Mucosa of gallbladder (tissue), 1 donor: ENCODE data around the gene ADARB1. TPM values are rescaled to one million over a fixed set of nuclear protein-coding genes. Genes with fewer than 3 reads are reported as not detected.

ENCODE experiments used
- DNase-seq: peaks from one replicate; pipeline ENCODE4 v3.0.0-alpha.2; 2020; ENCODE audit warnings: low spot score
- total RNA-seq: library from RNA; stranded (reverse); gene quantifications from one replicate; pipeline ENCODE4 v1.2.1, GENCODE V29; 2021
- donor health status: DM: no; HTN: no; CAD: no.

ADARB1 gene
- total RNA-seq, 1 donor from 2014 or later: 32.5 TPM

GRCh38 chr21:45093035-45093532, 18.7 kb downstream of the ADARB1 start:
- no peak for DNase-seq

GRCh38 chr21:45094412-45094811, 20.0 kb downstream of the ADARB1 start:
- DNase-seq: no peak

GRCh38 chr21:45095505-45095904, 21.1 kb downstream of the ADARB1 start:
- no peak for DNase-seq

- DNase-seq: no peak
These were observed 21.8 kb downstream of the ADARB1 start for GRCh38 chr21:45096217-45096616.

GRCh38 chr21:45097827-45098387, 23.5 kb downstream of the ADARB1 start:
- DNase-seq: no peak

- no peak for DNase-seq
These were observed 24.5 kb downstream of the ADARB1 start for GRCh38 chr21:45098867-45099266.

- no peak for DNase-seq
These were observed 25.2 kb downstream of the ADARB1 start for GRCh38 chr21:45099571-45099970.

GRCh38 chr21:45100866-45101265, 26.5 kb downstream of the ADARB1 start:
- DNase-seq: no peak

GRCh38 chr21:45102391-45102932, 28.1 kb downstream of the ADARB1 start:
- DNase-seq: no peak

- DNase-seq: no peak
These were observed 29.7 kb downstream of the ADARB1 start for GRCh38 chr21:45103971-45104520.

- no peak for DNase-seq
These were observed 30.2 kb downstream of the ADARB1 start for GRCh38 chr21:45104560-45104959.

- no peak for DNase-seq
These were observed 31.6 kb downstream of the ADARB1 start for GRCh38 chr21:45105906-45106485.

- no peak for DNase-seq
These were observed 33.8 kb downstream of the ADARB1 start for GRCh38 chr21:45108034-45108790.

GRCh38 chr21:45108808-45109781, 34.7 kb downstream of the ADARB1 start:
- no peak for DNase-seq

- no peak for DNase-seq
These were observed 35.6 kb downstream of the ADARB1 start for GRCh38 chr21:45109831-45110492.

GRCh38 chr21:45110873-45111624, 36.7 kb downstream of the ADARB1 start:
- no peak for DNase-seq

- no peak for DNase-seq
These were observed 37.3 kb downstream of the ADARB1 start for GRCh38 chr21:45111703-45112102.

- DNase-seq: no peak
These were observed 38.0 kb downstream of the ADARB1 start for GRCh38 chr21:45112371-45112770.

GRCh38 chr21:45113543-45113942, 39.2 kb downstream of the ADARB1 start:
- DNase-seq: no peak

- DNase-seq: no peak
These were observed 39.7 kb downstream of the ADARB1 start for GRCh38 chr21:45114072-45114471.
